GM12878 (cell line): ENCODE measurements around the gene DNMT3B.

Source experiments
- ATF7 ChIP-seq: fragments of 450-650 bp; IDR thresholded peaks from 2 replicates; pipeline ENCODE4 v1.6.1; 2016; ENCODE audit warnings: low read depth, mild to moderate bottlenecking
- CEBPZ ChIP-seq: fragments of 150-350 bp; IDR thresholded peaks from 2 replicates; pipeline ENCODE4 v1.6.1; 2016; ENCODE audit warnings: low read depth, low read length
- CTCF ChIP-seq, 3 experiments: IDR thresholded peaks in 2 of 3; conservative IDR thresholded peaks in 1 of 3; 2 replicates each; pipeline ENCODE4 v1.5.1; 2011; ENCODE audit warnings: low read depth in 3 of 3, low read length in 3 of 3, mild to moderate bottlenecking in 3 of 3, control low read depth in 2 of 3, moderate library complexity in 2 of 3, inconsistent platforms in 1 of 3, mixed read lengths in 1 of 3; ENCODE audit not compliant: control insufficient read depth in 2 of 3, insufficient read depth in 1 of 3; ENCODE audit errors: extremely low read depth in 1 of 3
- IKZF2 ChIP-seq, 2 experiments: fragments of 450-650 bp; IDR thresholded peaks; 2 replicates each; pipeline ENCODE4 v1.6.1; 2017; ENCODE audit warnings: mild to moderate bottlenecking in 2 of 2, moderate library complexity in 2 of 2
- POLR2AphosphoS2 ChIP-seq: IDR thresholded peaks from 2 replicates; pipeline ENCODE4 v1.6.1; 2011; ENCODE audit warnings: low read depth, mild to moderate bottlenecking, low read length, improper control_type of control experiment, moderate library complexity
- SMC3 ChIP-seq: IDR thresholded peaks from 2 replicates; pipeline ENCODE4 v1.6.1; 2011; ENCODE audit warnings: low read length, improper control_type of control experiment, borderline replicate concordance
- TAF1 ChIP-seq: IDR thresholded peaks from 2 replicates; pipeline ENCODE4 v1.6.1; 2011; ENCODE audit warnings: mild to moderate bottlenecking, low read depth, low read length, borderline replicate concordance

GRCh38 chr20:32842688-32843524 is 80.7 kb downstream of the DNMT3B start:
- no peak for TF ChIP-seq ATF7
- TF ChIP-seq CEBPZ = no peak
- TF ChIP-seq SMC3 = no peak
- no peak for TF ChIP-seq TAF1
- TF ChIP-seq IKZF2 (IDR thresholded peaks at IDR 0.05) = no peak
- no peak for TF ChIP-seq POLR2AphosphoS2
- TF ChIP-seq CTCF (IDR thresholded peaks at IDR 0.05 in 2 of 3, conservative IDR thresholded peaks at IDR 0.05 in 1 of 3; ENCODE audit: control insufficient read depth in 2 of 3, extremely low read depth in 1 of 3, insufficient read depth in 1 of 3, low read depth in 3 of 3, low read length in 3 of 3) = no peak
